ENCODE measurements around the gene AP1B1.
A peak's percentile ranks its signal among the peaks of the same experiment; 100 is the strongest.

The AP1B1 gene

DNA sequence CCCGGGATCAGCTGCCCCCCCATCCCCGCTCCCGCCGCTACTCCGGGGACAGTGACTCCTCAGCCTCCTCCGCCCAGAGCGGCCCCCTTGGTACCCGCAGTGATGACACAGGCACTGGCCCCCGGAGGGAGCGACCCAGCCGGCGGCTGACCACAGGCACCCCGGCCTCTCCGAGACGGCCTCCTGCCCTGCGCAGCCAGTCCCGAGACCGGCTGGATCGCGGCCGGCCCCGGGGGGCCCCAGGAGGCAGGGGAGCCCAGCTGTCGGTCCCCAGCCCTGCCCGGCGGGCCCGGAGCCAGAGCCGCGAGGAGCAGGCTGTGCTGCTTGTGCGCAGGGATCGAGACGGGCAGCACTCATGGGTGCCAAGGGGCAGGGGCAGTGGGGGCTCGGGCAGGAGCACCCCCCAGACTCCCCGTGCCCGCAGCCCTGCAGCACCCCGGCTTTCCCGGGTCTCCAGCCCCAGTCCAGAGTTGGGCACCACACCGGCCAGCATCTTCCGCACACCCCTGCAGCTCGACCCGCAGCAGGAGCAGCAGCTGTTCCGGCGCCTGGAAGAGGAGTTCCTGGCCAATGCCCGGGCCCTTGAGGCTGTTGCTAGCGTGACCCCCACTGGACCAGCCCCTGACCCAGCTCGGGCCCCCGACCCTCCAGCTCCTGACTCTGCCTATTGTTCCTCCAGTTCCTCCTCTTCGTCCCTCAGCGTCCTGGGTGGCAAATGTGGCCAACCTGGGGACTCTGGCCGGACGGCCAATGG is 76.7 kb downstream of the AP1B1 start:
- DNase-seq: no peak

- DNase-seq: peak; percentile 97
Observed at GRCh38 chr22:29310863-29311339, 77.5 kb downstream of the AP1B1 start.

DNA sequence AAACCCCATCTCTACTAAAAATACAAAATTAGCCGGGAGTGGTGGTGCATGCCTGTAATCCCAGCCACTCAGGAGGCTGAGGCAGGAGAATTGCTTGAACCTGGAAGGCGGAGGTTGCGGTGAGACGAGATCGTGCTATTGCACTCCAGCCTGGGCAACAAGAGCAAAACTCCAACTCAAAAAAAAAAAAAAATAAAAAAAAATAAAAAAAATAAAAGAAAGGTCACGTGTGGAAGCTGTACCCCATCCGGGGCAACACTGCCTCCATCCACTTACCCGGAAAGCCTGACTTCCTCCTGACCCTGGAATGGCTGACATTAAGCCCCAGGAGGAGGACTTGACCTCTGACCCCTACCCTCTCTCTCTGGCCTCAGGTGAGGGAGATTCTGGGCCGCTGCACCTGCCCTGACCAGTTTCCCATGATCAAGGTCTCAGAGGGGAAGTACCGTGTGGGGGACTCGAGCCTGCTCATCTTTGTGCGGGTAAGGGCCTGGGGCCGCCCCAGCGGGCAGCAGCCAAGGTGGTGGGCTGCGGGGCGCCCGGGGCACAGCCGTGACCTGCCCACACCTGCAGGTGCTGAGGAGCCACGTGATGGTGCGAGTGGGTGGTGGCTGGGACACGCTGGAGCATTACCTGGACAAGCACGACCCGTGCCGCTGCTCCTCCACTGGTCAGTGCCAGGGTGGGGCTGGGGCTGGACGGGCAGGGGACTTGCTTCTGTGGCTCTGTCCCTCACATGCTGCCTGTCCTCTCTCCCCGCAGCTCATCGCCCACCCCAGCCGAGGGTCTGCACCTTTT is 78.1 kb downstream of the AP1B1 start:
- DNase-seq: no peak

DNA sequence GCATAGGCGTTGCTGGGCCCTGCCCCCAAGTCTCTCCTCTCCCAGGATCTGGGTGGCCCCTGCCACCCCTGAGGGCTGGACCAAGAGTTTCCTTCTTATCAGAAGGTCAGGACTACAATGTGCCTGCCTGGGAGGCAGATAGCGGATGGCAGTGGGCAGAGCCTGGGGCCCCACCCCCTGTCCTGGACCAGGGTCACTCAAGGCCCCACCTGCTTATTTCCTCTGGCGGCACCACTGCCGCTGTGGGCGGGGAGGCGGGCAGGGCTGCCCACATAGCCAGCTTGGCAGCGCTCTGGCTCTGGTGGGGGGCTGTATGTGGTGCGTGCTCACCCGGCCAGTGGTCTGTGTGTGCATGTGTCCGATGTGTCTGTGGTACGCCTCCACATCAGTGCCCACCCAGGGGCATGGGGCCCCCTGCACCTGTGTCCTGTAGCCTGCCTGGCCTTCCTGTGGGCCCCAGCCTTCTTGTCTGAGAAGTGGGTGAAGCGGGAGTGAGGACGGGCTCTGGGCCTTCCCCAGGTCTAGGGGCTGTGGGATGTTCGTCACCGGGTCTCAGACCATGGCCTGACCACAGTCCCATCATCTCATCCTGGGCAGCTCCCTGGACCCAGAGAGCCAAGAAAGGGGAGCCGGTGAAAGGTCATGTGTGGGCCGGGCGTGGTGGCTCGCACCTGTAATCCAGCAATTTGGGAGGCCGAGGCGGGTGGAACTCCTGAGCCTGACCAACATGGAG is 78.9 kb downstream of the AP1B1 start:
- no peak for DNase-seq

- DNase-seq: peak; percentile 49
Observed at GRCh38 chr22:29308791-29309262, 79.5 kb downstream of the AP1B1 start.

DNA sequence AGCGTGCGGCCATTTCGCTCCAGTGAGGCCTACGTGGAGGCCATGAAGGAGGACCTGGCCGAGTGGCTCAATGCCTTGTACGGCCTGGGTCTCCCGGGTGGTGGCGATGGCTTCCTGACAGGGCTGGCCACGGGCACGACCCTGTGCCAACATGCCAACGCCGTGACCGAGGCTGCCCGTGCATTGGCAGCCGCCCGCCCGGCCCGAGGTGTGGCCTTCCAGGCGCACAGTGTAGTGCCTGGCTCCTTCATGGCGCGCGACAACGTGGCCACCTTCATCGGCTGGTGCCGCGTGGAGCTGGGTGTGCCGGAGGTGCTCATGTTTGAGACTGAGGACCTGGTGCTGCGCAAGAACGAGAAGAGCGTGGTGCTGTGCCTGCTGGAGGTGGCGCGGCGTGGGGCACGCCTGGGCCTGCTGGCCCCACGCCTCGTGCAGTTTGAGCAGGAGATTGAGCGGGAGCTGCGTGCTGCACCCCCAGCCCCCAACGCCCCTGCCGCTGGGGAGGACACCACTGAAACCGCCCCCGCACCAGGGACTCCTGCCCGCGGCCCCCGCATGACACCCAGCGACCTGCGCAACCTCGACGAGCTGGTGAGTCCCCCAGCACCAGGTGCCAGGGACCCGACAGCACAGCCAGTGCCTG is 80.1 kb downstream of the AP1B1 start:
- DNase-seq: no peak

- no peak for DNase-seq
Observed at GRCh38 chr22:29307596-29308147, 80.7 kb downstream of the AP1B1 start.

GRCh38 chr22:29306835-29307595 is 81.4 kb downstream of the AP1B1 start:
- DNase-seq: peak; percentile 69

DNA sequence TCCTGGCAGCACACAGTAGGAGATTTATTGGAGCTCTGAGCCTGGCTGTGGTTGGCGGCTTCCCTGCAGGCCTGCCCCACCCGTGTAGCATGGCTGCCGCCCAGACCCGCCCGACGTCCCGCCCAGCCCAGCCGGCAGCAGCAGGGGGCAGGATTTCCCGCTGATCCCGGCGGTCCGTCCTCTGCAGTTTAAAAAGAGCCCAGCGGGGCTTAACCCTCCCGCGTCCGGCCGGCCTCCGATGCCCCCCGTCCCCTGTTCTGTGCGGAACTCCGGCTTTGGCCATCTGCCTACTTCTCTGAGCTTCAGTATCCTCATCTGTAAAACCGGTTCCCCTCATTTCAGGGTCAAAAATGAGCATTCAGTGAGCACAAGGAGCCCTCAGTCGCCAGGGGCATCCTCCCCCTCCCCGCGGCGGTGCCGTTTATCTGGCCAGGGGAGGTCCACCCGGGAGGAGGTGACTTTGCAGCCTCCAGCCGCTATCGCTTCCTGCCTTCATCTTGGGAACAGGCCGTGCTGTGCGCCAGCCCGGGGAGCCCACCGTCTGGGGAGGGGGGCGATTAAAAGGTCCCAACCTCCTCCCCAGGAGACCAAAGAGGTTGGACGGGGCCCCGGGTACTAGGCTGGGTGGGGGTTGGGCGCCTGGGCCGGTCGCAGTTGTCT is 82.1 kb downstream of the AP1B1 start, which contains the start of gene GAS2L1:
Gene GAS2L1, plus strand, starts transcription at position 476 of the 660 bp plus-strand sequence. CDS start 1,456 bp downstream, outside the sequence.
- peak; percentile 75 for DNase-seq

DNA sequence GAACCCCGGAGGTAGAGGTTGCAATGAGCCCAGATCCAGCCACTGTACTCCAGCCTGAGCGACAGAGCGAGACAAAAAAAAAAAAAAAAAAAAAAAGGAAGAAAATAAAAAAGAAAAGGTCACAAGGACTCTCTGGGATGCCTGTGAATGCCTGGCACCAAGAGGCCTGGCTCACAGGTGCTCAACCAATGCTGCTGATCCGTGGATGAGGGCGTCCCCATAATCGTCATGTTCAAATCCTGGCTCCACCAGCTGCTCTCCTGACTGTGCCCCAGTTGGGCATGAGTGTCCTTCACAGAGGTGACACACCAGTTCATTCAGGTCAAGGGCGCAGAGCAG is 82.6 kb downstream of the AP1B1 start:
- DNase-seq: no peak

DNA sequence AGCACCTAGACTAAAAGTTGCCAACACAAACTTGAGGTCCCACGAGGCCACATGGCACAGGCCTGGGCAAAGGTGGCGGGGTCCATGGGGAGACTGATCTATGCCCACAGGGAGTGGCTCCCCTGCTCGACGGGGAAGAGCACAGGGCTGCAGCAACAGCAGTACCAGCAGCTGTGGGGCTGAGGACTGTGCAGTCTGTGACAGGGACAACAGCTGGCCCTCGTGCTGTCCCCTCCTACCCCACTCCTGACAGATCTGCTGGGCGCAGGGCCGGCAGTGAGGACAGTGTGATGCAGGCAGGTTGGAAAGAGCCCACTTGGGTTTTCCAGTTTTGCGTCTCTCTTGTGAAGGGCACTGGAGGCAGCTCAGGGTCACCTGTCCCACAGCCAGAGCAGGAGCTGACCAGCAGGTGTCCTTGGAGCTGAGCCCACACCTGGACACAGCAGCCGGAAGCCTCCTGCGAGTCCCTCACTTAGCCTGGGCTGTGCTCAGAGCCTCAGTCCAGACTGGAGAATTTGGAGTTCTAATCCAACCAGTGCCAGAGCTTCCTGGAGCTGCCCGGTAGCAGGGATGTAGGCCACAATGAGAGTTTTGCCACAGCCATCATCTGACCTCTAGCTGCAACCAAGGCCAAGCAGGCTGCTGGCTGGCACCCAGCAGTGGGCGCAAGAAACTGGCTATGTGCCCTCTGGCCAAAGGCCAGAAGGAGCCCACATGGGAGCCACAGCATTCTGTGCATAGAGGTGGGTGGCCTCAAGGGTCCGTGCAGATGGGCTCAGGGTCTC is 85.5 kb downstream of the AP1B1 start:
- no peak for DNase-seq

- no peak for DNase-seq
Observed at GRCh38 chr22:29302402-29302680, 86.0 kb downstream of the AP1B1 start.

GRCh38 chr22:29301716-29302401 is 86.5 kb downstream of the AP1B1 start:
- no peak for DNase-seq

- no peak for DNase-seq
Observed at GRCh38 chr22:29300807-29301601, 87.4 kb downstream of the AP1B1 start.

DNA sequence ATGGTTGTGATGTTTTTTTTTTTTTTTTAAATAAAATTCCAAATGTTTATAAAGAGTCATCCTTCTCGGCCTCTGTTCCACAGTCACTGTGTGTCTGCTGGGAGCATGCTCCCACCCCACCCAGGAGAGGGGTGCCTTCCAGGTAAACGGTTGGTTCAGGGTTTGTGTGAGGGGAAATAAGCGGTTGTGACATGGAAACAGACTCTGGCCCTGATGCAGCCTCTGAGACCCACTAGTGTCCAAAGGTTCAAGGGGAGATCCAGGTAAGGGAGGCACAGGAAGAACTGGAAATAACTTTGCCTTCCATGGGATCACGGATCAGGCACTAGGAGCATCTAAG is 87.9 kb downstream of the AP1B1 start:
- no peak for DNase-seq

DNA sequence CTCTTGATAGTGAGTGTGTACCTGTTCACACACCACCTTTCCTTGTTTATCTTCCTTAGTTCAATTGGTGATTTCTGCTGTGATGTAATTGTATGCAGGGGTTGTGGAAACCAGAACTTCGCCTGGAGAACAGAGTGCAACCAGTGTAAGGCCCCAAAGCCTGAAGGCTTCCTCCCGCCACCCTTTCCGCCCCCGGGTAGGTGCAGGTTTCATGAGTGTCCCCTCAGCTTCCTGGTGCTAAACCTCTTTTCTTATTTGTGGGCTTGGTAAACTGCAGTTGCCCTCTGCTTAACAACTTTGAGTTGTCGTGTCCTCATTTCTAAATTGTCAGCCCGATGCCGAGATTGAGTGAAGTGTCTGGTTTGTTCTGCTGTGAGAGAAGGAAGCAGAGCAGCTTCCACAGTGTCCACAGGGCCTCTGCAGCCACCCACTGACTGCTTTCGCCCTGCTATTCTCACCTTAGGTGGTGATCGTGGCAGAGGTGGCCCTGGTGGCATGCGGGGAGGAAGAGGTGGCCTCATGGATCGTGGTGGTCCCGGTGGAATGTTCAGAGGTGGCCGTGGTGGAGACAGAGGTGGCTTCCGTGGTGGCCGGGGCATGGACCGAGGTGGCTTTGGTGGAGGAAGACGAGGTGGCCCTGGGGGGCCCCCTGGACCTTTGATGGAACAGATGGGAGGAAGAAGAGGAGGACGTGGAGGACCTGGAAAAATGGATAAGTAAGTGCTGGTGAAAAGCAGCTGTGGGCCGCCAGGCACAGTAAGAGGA is 89.1 kb downstream of the AP1B1 start:
- no peak for DNase-seq

GRCh38 chr22:29298641-29299040 is 89.7 kb downstream of the AP1B1 start:
- no peak for DNase-seq

DNA sequence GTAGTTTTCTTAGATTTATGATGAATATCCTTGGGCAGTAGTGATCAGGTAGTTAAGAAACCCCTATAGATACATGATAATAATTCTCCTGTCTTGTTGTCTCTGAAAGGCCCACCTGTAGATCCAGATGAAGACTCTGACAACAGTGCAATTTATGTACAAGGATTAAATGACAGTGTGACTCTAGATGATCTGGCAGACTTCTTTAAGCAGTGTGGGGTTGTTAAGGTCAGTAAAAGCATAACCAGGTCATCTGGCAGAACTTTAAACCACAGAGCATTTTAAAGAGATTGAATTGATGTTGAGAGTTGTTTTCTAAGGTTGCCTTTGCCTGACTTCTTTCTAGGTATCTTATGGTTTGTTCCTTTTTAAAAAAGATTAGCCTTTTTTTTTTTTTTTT is 96.0 kb downstream of the AP1B1 start:
- DNase-seq: no peak

Measured in fibroblast of upper back skin (primary cell).